Inflammatory macrophage (primary cell): ENCODE measurements around the gene PROSER3.

Experiments used
- DNase-seq, 2 donors: peaks; one replicate each; pipeline ENCODE4 v3.0.0-alpha.2; 2020 to 2022
- total RNA-seq, 18 experiments: gene quantifications; one replicate each; lab custom pipeline; 2026; ENCODE audit warnings: mixed read lengths in 6 of 18, inconsistent platforms in 2 of 18; lab: John Stamatoyannopoulos, UW

Gene PROSER3
- total RNA-seq = 0.81 to 10.7 (median 3.5) reads per million in 18 experiments

DNA sequence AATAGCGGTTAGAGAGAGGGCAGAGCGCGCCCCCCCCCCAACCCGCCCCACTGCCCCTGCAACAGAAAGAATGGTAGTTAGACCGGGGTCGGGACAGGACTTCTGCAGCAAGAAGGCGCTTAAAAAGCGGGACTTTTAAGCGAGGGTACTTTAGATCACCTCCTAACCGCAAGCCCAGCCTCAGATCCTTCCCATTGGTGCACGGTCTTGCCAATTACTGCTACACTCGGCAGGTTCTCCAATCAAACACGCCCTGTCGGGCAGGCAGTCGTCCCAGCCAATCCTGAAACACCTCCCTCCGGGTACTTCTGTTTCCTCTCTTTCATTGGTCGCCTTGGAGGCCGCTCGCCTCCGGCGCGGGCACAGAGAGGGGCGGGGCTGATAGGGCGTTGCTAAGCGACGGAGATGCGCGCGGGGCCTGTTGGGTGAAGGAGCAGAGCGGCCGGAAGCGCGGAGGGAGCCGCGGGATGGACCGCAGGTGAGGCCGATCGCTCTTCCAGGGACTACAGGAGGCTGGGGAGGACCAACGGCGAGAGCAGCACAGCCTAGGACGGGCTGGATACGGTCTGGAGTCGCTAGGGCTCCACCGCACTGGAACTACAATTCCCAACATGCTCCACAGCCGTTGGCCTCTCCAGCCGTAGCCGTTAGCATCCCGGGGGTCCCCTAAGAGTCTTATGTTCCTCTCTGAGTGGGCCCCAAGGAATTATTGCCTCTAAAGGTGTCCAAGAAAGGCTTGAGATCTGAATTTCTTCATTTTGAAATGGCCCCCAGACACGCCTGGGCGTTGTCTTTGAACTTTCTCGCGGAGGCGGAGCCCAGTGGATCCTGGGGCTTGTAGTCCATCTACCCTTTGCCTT, at the start of gene PROSER3:
TSS of gene PROSER3 (plus strand) at position 428 of the 860 bp plus-strand sequence. CDS start at position 468, 40 bp downstream.
- peak; percentile 99 to 100 for DNase-seq

DNA sequence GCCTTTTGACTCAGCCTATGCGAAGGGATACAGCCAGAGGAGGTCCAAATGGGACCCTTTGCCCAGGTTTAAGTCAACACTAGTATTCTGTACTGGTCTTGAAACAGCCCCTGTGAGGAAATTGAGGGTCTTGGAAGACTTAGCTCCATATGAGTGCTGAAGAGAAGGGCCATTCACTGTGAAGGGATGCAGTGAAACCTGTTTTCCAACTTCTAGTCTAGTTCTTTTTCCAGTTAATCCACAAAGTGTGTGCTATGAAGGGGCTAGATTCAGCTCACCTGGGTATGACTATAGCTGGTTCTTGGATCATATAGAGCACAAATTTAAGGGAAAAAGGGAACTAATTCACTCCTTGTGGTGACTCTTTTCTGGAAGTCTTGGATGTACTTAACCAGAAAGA, 49.6 kb upstream of the PROSER3 start:
- DNase-seq = no peak

- DNase-seq = no peak
Measured at GRCh38 chr19:35710784-35711723, 46.9 kb upstream of the PROSER3 start.

GRCh38 chr19:35712567-35713505, 45.1 kb upstream of the PROSER3 start:
- DNase-seq = no peak

DNA sequence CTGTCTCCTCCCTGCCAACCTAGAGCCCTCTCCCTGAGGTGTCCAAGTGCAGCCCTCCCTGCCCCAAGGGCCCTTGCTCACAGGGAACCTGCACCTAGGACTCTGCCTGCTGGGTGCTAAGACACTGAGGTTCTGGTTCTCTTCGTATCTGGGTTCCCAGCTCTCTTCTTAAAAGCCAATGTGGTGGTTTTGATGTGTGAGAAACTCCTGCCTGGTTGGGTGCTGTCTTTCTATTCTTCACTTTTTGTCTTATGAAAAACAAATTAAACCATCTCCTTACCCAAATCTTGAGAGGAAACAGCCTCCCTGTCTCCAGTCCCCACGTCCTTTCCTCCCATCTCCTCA, 44.5 kb upstream of the PROSER3 start:
- no peak for DNase-seq

GRCh38 chr19:35713904-35714495, 44.0 kb upstream of the PROSER3 start:
- DNase-seq = no peak

DNA sequence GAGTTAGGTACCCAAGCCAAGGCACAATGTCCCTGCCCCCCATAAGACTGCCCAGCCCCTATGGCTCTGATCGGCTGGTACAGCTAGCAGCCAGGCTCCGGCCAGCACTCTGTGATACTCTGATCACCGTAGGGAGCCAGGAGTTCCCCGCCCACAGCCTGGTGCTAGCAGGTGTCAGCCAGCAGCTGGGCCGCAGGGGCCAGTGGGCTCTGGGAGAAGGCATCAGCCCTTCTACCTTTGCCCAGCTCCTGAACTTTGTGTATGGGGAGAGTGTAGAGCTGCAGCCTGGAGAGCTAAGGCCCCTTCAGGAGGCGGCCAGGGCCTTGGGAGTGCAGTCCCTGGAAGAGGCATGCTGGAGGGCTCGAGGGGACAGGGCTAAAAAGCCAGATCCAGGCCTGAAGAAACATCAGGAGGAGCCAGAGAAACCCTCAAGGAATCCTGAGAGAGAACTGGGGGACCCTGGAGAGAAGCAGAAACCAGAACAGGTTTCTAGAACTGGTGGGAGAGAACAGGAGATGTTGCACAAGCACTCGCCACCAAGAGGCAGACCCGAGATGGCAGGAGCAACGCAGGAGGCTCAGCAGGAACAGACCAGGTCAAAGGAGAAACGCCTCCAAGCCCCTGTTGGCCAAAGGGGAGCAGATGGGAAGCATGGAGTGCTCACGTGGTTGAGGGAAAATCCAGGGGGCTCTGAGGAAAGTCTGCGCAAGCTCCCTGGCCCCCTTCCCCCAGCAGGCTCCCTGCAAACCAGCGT, 43.2 kb upstream of the PROSER3 start:
- DNase-seq = no peak

DNA sequence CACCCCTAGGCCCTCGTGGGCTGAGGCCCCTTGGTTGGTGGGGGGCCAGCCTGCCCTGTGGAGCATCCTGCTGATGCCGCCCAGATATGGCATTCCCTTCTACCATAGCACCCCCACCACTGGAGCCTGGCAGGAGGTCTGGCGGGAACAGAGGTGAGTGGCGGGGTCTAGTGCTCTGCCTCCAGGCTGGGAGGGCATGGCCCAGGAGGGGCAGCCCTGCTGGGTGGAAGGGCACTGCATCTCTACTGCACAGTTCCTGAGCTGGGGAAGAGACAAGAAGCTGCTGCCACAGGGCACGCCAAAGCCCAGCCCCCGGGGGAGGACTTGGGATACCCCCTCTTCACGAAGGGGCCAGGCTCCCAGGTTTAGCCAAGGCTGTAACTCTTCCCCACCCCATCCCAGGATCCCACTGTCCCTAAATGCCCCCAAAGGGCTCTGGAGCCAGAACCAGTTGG, 42.6 kb upstream of the PROSER3 start:
- no peak for DNase-seq

DNA sequence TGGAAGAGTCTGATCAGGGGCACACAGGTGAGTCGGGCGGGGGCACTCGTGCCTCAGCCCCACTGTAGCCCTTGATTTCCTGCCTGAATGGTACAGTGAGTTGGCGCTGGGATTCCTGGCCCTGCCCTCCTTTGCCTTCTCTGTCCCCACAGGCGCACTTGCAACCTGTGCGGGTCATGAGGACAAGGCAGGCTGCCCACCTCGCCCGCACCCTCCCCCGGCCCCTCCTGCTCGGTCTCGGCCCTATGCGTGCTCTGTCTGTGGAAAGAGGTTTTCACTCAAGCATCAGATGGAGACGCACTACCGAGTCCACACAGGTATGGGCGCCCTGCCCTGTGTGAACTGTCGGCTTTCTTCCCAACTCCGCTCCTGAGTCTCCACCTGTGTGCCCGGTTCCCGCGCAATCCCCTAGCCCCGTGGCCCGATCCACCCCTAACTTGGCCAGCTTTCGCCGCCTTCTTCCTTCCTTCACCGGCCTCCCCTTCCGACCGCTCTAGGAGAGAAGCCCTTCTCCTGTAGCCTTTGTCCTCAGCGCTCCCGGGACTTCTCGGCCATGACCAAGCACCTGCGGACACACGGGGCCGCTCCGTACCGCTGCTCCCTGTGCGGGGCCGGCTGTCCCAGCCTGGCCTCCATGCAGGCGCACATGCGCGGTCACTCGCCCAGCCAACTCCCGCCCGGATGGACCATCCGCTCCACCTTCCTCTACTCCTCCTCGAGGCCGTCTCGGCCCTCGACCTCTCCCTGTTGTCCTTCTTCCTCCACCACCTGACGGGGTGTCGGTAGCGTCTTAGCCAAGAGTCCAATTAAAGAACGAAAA, 41.8 kb upstream of the PROSER3 start:
- no peak for DNase-seq

GRCh38 chr19:35716801-35717664, 40.9 kb upstream of the PROSER3 start:
- peak; percentile 92 to 96 for DNase-seq

DNA sequence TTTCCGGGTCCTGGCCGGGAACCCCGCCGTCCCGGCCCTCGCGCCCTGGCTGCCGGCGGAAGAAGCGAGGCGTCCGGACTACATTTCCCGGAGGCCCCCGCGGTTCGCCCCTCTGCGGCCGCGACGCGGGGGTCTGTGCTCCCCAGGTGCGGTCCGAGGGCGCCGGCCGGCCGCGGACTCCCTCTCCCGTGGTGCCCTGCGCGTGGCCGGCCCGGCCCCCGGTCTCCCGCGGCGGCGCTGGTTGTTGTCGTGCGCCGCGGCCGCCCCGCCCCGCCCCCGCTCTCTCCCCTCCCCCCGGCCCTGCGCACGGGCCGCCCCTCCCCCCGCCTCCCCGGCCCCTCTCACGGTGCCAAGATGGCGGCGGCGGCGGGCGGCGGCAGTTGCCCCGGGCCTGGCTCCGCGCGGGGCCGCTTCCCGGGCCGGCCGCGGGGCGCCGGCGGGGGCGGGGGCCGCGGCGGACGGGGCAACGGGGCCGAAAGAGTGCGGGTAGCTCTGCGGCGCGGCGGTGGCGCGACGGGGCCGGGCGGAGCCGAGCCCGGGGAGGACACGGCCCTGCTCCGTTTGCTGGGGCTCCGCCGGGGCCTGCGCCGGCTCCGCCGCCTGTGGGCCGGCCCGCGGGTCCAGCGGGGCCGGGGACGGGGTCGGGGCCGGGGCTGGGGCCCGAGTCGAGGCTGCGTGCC, 40.2 kb upstream of the PROSER3 start, which contains the start of gene KMT2B:
TSS of gene KMT2B (plus strand) at position 339 of the 680 bp plus-strand sequence. CDS start at position 355, 16 bp downstream.
- no peak for DNase-seq

DNA sequence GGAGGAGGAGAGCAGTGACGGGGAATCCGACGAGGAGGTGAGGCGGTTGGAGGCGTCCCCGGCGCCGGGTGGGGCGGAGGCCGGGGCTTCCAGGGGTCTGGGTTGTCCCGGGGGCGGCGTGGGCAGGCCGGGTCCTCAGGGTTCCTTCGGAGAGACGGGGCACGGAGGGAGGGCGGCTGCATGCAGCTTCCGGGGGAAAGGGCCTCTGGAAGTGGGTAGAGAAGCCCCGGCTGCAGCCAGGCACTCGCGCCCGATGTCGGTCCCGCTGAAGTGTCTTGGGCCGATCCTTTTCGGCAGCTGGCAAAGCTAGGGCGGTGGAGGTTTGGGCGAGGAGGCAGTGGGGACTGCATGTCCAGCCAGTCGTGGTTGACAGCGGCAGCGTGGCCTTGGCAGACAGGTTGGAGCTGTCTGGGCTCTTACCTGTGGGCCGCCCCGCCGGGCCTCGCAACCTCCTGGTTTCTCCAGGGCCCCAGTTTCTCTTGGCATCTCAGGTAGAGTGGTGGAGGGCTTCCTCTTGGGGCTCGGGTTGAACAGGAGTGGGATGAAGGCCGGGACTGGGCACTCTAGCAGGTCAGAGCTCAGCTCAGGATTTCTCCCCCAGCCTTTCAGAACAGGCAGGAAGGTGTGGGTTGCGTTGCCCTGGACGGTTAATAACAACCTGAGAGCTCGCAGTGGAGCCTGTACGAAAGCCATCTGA, 39.5 kb upstream of the PROSER3 start:
- DNase-seq = peak; percentile 26 to 36

DNA sequence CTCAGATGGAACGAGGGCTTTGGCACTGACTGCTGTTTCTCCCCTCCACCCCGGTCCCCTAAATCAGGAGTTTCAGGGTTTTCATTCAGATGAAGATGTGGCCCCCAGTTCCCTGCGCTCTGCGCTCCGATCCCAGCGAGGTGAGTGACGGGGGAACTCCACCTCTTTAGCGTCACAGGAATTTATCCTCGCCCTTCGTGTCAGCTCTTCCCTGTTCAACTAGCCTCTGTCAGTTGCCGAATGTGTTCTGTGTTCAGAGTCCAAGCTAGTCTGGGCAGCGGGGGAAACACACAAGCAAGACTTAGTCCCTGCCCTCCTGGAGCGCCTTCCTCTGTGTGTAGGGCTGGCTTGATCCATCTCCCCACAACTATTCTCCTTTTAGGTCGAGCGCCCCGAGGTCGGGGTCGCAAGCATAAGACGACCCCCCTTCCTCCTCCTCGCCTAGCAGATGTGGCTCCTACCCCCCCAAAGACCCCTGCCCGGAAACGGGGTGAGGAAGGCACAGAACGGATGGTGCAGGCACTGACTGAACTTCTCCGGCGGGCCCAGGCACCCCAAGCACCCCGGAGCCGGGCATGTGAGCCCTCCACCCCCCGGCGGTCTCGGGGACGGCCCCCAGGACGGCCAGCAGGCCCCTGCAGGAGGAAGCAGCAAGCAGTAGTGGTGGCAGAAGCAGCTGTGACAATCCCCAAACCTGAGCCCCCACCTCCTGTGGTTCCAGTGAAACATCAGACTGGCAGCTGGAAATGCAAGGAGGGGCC, 38.4 kb upstream of the PROSER3 start:
- no peak for DNase-seq

DNA sequence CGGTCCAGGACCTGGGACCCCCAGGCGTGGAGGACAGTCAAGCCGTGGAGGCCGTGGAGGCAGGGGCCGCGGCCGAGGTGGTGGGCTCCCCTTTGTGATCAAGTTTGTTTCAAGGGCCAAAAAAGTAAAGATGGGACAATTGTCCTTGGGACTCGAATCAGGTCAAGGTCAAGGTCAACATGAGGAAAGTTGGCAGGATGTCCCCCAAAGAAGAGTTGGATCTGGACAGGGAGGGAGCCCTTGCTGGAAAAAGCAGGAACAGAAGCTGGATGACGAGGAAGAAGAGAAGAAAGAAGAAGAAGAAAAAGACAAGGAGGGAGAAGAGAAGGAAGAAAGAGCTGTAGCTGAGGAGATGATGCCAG, 37.8 kb upstream of the PROSER3 start:
- no peak for DNase-seq

DNA sequence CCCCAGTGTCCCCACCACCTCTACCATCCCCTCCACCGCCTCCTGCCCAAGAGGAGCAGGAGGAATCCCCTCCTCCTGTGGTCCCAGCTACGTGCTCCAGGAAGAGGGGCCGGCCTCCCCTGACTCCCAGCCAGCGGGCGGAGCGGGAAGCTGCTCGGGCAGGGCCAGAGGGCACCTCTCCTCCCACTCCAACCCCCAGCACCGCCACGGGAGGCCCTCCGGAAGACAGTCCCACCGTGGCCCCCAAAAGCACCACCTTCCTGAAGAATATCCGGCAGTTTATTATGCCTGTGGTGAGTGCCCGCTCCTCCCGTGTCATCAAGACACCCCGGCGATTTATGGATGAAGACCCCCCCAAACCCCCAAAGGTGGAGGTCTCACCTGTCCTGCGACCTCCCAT, 37.3 kb upstream of the PROSER3 start:
- DNase-seq = no peak

- DNase-seq = no peak
Measured at GRCh38 chr19:35721374-35721773, 36.6 kb upstream of the PROSER3 start.

GRCh38 chr19:35722461-35722860, 35.5 kb upstream of the PROSER3 start:
- DNase-seq = no peak
